Measurements from ENCODE around the gene RNF212B.

Gene RNF212B

GRCh38 chr14:23297611-23298277 is 60.0 kb downstream of the RNF212B start:
- DNase-seq = no peak

DNA sequence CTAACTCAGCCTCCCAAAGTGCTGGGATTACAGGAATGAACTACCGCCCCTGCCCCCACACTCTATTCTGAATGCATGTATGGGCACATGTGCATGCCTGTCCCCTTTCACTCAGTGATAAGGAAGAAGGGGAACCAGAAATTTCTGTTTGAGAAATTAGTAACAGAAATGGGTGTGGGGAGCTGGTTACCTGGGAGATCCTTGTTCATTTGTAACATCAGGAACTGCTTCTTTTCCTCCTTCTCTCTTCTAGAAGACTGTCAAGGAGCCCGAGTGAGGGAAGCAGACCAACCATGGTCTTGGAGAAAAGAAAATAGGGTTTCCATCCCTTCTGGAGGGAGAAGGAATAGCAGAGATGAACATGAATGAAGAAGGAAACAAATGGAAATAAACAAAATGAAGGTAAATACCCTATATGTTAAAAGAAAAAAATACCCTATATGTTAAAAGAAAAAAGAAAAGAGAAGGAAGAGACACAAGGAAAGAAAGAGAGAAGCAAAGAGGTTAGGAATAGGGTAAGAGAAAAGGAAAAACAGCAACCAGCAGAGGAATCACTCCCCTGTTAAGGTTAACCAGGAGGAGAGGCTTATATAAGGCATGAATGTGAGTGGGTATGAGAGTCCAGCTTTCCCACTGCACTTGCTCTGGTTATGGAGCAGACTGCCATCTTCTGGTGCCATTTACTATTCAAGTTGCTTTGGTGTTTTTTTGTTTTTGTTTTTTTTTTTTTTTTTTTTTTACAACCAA is 61.6 kb downstream of the RNF212B start:
- DNase-seq = peak; percentile 12

GRCh38 chr14:23299986-23300686 is 62.4 kb downstream of the RNF212B start:
- DNase-seq = no peak

GRCh38 chr14:23300687-23301223 is 63.0 kb downstream of the RNF212B start:
- no peak for DNase-seq

DNA sequence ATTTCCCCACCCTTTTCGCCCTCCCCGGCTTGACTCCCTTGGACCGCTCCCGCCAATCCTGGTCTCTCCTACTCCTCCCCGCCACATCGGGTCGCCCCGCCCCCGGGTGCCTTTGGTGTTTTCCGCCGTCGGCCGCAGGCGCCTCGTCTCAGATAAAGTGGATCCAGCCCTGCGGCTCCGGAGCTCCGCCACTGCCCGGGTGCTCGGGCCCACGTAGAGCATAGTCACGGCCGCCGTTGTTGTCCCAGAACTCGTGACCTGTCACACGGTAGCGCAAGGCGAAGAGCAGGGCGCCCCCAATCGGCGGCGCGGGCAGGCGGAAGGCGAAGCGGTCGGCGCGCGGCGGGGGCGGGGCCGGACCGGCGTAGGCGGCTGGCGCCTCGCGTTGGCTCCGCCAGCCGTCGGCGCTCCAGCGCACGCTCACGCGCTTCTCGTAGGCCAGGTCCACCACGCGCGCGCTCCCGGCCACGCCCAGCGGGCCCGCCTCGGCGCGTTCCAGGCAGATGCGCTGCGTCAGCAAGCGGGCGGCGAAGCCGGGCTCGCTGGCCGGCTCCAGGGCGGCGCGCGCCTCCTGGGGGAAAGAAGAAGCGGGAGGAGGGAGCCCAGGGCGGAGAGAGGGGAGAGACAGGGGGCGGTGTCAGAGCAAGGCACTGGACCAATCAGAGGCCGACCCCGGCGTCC is 63.7 kb downstream of the RNF212B start:
- peak; percentile 97 for DNase-seq

DNA sequence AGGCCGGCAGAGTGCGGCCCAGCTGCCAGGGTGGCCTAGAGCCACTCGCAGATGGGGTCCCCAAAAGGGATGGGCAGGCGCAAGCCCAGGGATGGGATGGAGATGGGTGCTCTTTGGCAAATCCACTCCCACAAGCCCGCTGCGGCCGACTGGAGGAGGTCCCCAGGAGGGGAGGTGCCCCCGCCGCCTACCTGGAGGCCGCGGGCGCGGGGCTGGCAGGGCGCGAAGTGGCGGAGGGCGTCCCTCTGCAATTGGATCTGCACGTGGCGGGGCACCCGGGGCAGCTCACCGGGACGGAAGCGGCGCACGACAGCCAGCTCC is 64.2 kb downstream of the RNF212B start:
- DNase-seq = no peak

DNA sequence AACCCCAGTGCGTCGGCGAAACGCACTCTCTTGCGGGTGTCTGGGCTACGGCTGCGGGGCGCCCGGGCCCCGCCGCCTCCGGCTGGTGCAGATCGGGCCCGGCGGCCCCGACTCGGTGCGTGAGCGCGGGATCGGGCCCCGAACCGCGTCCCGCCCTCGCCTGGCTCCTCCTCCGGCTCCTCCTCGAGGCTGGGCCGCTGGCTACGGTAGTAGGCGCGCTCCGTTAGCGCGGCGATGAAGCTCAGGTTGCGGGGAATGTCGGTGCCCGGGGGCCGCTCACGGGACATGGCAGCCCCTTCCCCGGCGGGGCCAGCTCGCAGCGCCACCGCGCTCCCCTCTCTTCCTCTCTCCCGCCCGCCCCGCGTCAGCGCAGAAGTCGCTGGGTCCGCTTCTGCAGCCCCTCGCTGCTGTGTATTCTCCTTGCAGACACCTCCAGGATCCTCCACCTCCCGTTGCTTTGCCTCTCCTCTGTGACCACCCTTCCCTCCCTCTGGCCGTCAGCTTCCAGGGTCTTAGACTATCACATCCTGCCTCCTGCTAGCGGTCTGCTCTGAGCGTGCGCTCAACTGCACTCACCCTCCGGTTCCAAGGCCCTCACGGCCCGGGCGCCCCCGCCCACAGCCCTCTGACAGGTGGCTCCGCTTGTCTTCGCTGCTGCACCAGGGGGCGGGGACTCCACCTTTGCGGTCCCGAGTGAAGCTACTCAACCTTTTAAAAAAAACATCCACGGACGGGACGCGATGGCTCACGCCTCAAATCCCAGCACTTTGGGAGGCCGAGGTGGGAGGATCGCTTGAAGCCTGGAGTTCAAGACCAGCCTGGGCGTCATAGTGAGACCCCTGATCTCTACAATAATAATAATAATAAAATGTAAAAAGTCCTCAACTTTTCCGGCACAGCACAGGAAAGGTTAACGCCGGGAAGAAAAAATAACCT is 64.8 kb downstream of the RNF212B start, which contains the start of gene PPP1R3E:
PPP1R3E (minus strand) TSS at position 570 of the 936 bp plus-strand sequence; CDS start at position 287, 283 bp downstream.
- peak; percentile 11 for DNase-seq

- peak; percentile 62 for DNase-seq
Measured at GRCh38 chr14:23306412-23307145, 68.8 kb downstream of the RNF212B start, which contains the start of gene BCL2L2. Gene BCL2L2 (plus strand): TSS chr14:23306833. CDS start chr14:23307768, 935 bp downstream.

DNA sequence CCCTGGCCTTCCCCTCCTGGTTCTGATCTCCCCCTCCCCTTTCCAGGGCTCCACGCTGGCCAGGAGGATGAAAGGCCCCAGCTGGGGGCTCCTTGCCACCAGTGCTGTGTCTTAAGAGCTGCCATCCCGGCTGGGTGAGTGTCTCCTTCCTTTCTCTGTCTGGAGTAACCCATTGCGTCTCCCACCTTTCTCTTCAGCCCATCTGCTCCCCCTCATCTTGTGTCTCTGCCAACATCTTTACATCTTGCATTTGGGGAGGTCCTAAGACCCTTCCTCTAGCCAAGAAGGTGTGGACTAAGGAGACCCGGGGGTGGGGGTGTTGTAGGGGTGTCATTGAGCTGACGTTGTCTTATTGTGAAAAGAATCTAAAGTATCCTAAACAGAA is 69.4 kb downstream of the RNF212B start:
- DNase-seq = no peak

GRCh38 chr14:23307687-23308644 is 70.2 kb downstream of the RNF212B start:
- DNase-seq = no peak

GRCh38 chr14:23308721-23309445 is 71.1 kb downstream of the RNF212B start:
- DNase-seq = no peak

GRCh38 chr14:23310546-23310945 is 72.8 kb downstream of the RNF212B start:
- DNase-seq = no peak

GRCh38 chr14:23316300-23316699 is 78.6 kb downstream of the RNF212B start:
- no peak for DNase-seq

DNA sequence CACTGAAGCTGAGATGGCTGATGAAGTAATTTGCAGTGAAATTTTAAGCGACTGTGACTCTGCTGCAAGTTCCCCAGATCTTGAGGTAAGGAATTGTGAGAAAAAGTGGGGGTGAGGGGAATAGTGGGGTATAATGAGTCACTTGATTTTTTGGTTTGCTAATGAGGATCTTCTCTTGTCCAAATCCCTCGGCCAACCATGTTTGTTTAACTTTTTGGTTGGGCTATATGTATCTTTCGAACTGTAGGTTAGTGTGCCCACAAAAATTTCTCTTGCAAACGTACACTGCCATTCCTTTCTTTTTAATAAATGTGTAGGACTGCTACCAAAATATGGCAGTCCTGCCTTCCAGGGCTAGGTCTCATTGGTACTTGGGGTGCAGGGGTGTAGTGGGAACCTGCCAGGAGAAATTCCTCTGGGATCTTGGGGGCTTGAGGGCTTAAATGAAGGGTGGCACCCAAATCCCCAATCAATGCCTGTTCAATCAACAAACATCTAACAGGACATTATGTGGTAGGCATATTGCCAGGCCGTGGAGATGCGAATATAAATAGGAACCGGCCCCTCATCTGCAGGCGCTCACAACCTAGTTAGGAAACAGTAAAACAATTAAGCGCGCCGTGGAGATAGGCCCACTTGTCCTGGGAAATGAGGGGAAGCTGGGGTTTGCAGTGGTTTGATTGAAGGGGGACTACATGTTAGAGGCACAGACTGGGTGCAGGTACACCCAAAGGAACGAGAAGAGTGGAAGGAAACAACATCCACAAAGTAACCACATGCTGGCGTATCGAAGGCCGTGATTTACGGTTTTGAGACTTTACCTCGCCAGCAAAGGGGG is 82.2 kb downstream of the RNF212B start:
- no peak for DNase-seq

DNA sequence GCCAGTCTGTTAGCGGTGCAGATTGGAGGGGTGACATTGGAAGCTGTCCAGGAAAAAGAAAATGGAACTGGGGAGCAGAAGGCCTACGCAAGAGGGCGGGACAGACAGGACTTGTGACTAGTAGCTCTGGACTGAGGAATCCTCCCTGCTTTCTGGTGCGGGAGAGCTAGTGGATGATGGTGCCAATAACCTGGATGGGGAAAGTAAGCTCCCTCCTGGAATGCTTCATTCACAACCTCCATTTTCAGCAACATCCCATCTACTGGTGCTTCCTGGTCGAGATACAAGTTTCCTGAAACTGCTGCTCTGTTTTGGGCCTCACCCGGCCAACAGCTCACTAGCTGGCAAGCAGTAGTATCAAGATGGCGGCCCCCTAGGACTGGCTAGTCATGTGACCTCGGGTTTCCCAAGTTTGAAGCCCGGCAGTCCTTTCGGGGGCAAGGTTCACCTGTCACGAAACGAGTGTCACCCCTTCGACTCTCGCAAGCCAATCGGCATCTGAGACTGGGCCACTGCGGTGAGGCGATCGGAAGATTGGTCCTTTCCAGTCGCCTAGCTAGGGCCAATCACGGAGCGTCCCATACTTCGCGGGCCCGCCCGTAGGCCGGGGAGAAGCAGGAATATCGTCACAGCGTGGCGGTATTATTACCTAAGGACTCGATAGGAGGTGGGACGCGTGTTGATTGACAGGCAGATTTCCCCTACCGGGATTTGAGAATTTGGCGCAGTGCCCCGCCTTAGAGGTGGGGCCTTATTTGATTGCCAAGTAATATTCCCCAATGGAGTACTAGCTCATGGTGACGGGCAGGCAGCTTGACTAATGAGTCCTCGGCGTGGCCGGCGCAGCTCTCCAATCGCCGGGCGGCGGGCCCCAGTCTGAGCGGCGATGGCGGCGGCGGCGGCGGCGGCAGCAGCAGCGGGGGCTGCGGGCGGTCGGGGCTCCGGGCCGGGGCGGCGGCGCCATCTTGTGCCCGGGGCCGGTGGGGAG is 83.1 kb downstream of the RNF212B start, which contains the start of gene PABPN1:
PABPN1 (plus strand) TSS at position 874 of the 988 bp plus-strand sequence; CDS start at position 887, 13 bp downstream.
- peak; percentile 100 for DNase-seq

Measured in NCI-H446 treated with DMSO at 0.1 percent for 48 hours (cell line).